ENCODE results near the gene C6orf141.

- TF ChIP-seq POLR2A (IDR thresholded peaks at IDR 0.05) (no peak), CTCF (IDR thresholded peaks at IDR 0.05) (no peak)
Observed at GRCh38 chr6:49548613-49549304, 1.7 kb upstream of the C6orf141 start.
